RWPE2 (cell line): ENCODE results near the gene HYAL2.
A peak's percentile ranks its signal among the peaks of the same experiment; 100 is the strongest.

Source experiments
- ATAC-seq: fragments of 200-7000 bp; cut with Tn5 transposase; 3 replicates; pipeline ENCODE4 v1.9.1; 2021; ENCODE audit warnings: low read depth
- DNase-seq: peaks from one replicate; pipeline ENCODE4 v3.0.0-alpha.2; 2020; ENCODE audit warnings: low spot score
- H3K27ac ChIP-seq: fragments of 450-650 bp; 2 replicates; pipeline ENCODE4 v1.5.1; 2017; ENCODE audit warnings: mild to moderate bottlenecking; ENCODE audit not compliant: poor library complexity, severe bottlenecking
- H3K27me3 ChIP-seq: fragments of 250-450 bp; sonication (Bioruptor Pico); 2 replicates; pipeline ENCODE4 v1.5.1; 2021; ENCODE audit warnings: mild to moderate bottlenecking, moderate library complexity; ENCODE audit not compliant: insufficient read depth, poor library complexity, severe bottlenecking
- H3K36me3 ChIP-seq: fragments of 250-450 bp; sonication (Bioruptor Pico); 2 replicates; pipeline ENCODE4 v1.5.1; 2020; ENCODE audit warnings: low read depth, mild to moderate bottlenecking, moderate library complexity
- H3K4me1 ChIP-seq: fragments of 250-450 bp; sonication (Bioruptor Pico); 2 replicates; pipeline ENCODE4 v1.5.1; 2021; ENCODE audit warnings: mild to moderate bottlenecking, moderate library complexity; ENCODE audit not compliant: insufficient read depth, poor library complexity, severe bottlenecking
- H3K4me3 ChIP-seq: fragments of 250-450 bp; sonication (Bioruptor Pico); 2 replicates; pipeline ENCODE4 v1.5.1; 2021; ENCODE audit warnings: mild to moderate bottlenecking, moderate library complexity; ENCODE audit not compliant: severe bottlenecking
- H3K9me3 ChIP-seq: fragments of 250-450 bp; sonication (Bioruptor Pico); 2 replicates; pipeline ENCODE4 v1.5.1; 2021; ENCODE audit warnings: mild to moderate bottlenecking, moderate library complexity; ENCODE audit not compliant: severe bottlenecking
- CTCF ChIP-seq: fragments of 450-650 bp; IDR thresholded peaks from one replicate; pipeline ENCODE4 v1.5.1; 2017; ENCODE audit warnings: mild to moderate bottlenecking, moderate library complexity; ENCODE audit not compliant: poor library complexity, severe bottlenecking

HYAL2 gene

DNA sequence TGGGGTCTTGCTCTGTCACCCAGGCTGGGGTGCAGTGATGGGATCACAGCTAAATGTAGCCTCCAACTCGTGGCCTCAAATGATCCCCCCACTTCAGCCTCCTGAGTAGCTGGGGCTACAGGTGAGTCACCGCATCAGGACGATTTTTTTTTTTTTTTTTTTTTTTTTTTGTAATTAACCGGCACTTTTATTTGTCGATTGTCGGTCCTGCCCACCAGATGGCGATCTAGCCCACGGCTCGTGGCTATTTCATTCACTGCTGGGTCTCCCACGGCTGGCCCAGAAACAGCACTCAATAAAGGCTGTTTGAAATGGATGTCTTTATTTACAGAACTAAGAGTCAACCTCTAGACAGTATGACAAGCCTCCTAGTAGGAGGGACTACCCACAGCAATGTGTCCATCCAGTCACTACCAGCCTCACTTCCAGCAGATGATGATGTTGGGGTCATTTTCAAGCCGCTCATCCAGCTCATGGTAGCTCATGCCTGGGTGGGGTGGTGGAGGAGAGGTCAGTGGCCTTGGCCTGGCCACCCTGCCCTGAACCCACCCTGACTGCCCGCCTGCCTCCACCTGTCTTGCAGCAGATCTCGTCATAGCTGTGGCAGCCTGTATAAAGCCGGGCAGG lies 24.8 kb upstream of the HYAL2 start:
- Histone ChIP-seq H3K4me1 (no peaks in the 10 kb centered on the region), H3K27me3 (no peaks in the 10 kb centered on the region), H3K4me3 (no peak overlapping the region), H3K9me3 (no peaks in the 10 kb centered on the region), H3K36me3 (peaks cover 5% of the 10 kb centered on the region; the same call in 1 of the 2 replicates), H3K27ac (no peak overlapping the region)
- DNase-seq = no peak
- no peak for ATAC-seq
- peak; percentile 84 for TF ChIP-seq CTCF

DNA sequence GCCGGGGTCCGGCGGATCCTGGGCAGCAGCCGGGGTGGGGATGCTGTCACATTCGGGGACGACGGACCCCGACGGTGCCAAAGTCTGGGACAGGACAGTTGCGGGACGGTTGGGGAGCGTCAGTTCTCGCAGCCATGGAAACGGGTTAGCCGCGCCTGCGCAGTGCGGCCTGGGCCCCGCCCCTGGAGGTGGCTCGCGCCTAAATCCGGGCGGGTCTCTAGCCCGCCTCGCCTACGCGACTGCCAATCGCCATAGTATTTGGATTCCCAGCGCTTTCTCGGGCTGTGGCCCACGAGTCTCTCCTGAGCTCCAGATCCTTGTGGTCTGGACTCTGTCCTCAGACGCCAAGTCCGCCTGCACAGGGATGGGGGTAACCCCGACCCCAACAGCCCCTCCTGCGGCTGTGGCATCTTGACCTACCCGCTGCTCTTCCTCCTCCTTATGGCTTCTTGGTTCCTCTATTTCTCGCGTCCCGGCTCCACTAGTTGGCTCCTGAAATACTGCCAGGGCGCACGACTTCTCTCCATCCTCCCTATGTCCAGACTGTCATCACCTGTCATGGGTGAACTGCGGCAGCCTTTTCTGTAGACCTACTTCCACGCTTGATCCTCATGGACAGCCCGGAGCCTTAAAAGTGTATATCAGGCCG lies 23.2 kb upstream of the HYAL2 start, which contains the start of gene ZMYND10:
Gene ZMYND10, minus strand, starts transcription at position 147 of the 649 bp plus-strand sequence. CDS start 153 bp downstream, outside the sequence.
- peaks cover 5% of the 10 kb centered on the region; the same call in 1 of the 2 replicates for H3K36me3 ChIP-seq
- no peak within 1 kb of the TSS for H3K27ac ChIP-seq
- ATAC-seq (peak; percentile 48), DNase-seq (no peak)
- H3K27me3 ChIP-seq = no peaks in the 10 kb centered on the region
- peak within 1 kb of the TSS; percentile 16 for H3K4me3 ChIP-seq
- no peak for TF ChIP-seq CTCF
- H3K4me1 ChIP-seq = peaks cover 3% of the 10 kb centered on the region
- H3K9me3 ChIP-seq = no peaks in the 10 kb centered on the region

GRCh38 chr3:50345008-50345407 lies 22.5 kb upstream of the HYAL2 start:
- ATAC-seq = no peak
- H3K4me1 ChIP-seq = peaks cover 6% of the 10 kb centered on the region
- H3K27me3 ChIP-seq = no peaks in the 10 kb centered on the region
- DNase-seq = no peak
- H3K27ac ChIP-seq = no peak overlapping the region
- TF ChIP-seq CTCF = no peak
- no peak overlapping the region for H3K4me3 ChIP-seq
- no peaks in the 10 kb centered on the region for H3K9me3 ChIP-seq
- H3K36me3 ChIP-seq = peaks cover 5% of the 10 kb centered on the region; the same call in 1 of the 2 replicates

DNA sequence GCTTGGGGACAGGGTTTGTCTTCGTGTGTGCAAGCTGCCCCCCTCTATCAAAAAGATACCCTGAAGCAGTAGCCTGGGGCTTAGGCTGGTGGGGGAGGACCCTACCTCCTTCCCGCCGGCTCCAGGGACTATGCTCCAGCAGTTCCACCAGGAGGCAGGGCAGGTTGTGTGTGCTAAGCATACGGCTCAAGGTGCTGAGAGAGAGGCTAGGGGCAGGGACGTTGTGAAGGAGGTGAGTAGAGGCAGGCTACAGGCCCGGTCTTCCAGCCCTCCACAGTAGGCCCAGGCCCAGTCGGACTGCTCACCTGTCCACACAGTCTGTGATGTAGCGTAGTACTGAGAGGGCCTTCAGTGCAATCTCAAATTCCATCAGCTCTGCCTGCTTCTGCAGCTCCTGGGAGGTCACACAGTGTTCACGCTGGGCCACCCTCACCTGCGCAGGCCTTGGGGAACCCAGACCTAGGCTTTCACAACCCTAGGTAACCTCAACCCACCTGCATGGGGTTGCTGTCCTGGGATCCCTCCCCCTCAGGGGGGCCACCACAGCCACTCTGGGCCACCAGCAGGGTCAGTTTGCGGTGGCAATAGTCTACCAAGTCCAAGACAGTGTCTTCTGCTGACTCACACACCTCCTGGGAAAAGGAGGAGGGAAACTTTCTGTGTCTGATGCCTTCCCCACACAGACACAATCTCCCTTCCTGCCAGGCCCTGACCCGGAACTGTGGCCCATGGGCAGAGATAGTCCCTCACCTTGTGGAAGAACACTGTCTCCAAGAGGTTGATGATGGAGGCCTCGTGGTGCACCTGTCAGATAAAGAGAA lies 20.5 kb upstream of the HYAL2 start:
- Histone ChIP-seq H3K36me3 (peaks cover 5% of the 10 kb centered on the region; the same call in 1 of the 2 replicates), H3K4me3 (no peak overlapping the region), H3K4me1 (peaks cover 8% of the 10 kb centered on the region), H3K27me3 (no peaks in the 10 kb centered on the region), H3K27ac (no peak overlapping the region), H3K9me3 (no peaks in the 10 kb centered on the region)
- ATAC-seq (no peak), DNase-seq (no peak)
- no peak for TF ChIP-seq CTCF
